OCI-LY7 (cell line): Measurements from ENCODE around the gene MKNK1. TPM values are rescaled to one million over a fixed set of nuclear protein-coding genes. Genes with fewer than 3 reads are reported as not detected.

ENCODE experiments used
- BruUV-seq: library from RNA; stranded (reverse); fragments of 400-500 nt; replicated peaks from 2 replicates; lab custom pipeline; 2021; lab: Mats Ljungman, UMichigan
- CTCF ChIA-PET: fragments of 300-600 bp; sonication (Branson Sonifier 250); formaldehyde crosslinking; loops from one replicate; lab custom pipeline; 2022; ENCODE audit warnings: antibody characterized with exemption; ENCODE audit not compliant: unreplicated experiment; lab: Charles Lee
- POLR2A ChIA-PET: fragments of 300-600 bp; sonication (Branson Sonifier 250); formaldehyde crosslinking; loops from one replicate; lab custom pipeline; 2022; ENCODE audit warnings: antibody characterized with exemption; lab: Charles Lee
- DNase-seq: peaks from one replicate; pipeline ENCODE4 v3.0.0-alpha.2; 2015; ENCODE audit warnings: low spot score
- H2AFZ ChIP-seq: fragments of 200-600 bp; sonication (generic), shearing (Covaris generic); 2 replicates; pipeline ENCODE4 v1.6.1; 2014; ENCODE audit warnings: mild to moderate bottlenecking, antibody characterized with exemption, low read length, moderate library complexity
- H3K27ac ChIP-seq: fragments of 200-600 bp; sonication (generic); 2 replicates; pipeline ENCODE4 v1.5.1; 2014; ENCODE audit warnings: mixed run types, low read depth, mild to moderate bottlenecking, moderate library complexity, low read length, inconsistent platforms; ENCODE audit not compliant: poor library complexity, severe bottlenecking
- H3K36me3 ChIP-seq: fragments of 200-600 bp; sonication (generic); 2 replicates; pipeline ENCODE4 v1.6.1; 2014; ENCODE audit warnings: mild to moderate bottlenecking, antibody characterized with exemption, low read length, moderate library complexity, mixed read lengths; ENCODE audit not compliant: insufficient read depth
- H3K4me1 ChIP-seq: fragments of 200-600 bp; sonication (generic); 2 replicates; pipeline ENCODE4 v1.5.1; 2014; ENCODE audit warnings: mild to moderate bottlenecking, low read length; ENCODE audit not compliant: insufficient read depth, poor library complexity, severe bottlenecking
- H3K4me2 ChIP-seq: fragments of 200-600 bp; sonication (generic); 2 replicates; pipeline ENCODE4 v1.6.1; 2014; ENCODE audit warnings: mild to moderate bottlenecking, low read length
- H3K4me3 ChIP-seq: fragments of 200-600 bp; sonication (generic); 2 replicates; pipeline ENCODE4 v1.5.1; 2014; ENCODE audit warnings: mild to moderate bottlenecking, low read depth, low read length; ENCODE audit not compliant: poor library complexity, severe bottlenecking
- H3K79me2 ChIP-seq: fragments of 200-600 bp; sonication (generic); 2 replicates; pipeline ENCODE4 v1.6.1; 2016; ENCODE audit warnings: low read depth, mild to moderate bottlenecking, low read length, moderate library complexity, mixed read lengths; ENCODE audit not compliant: insufficient read depth
- H3K9me2 ChIP-seq: fragments of 200-600 bp; sonication (generic); 2 replicates; pipeline ENCODE4 v1.6.1; 2016; ENCODE audit warnings: mild to moderate bottlenecking, low read length, mixed read lengths; ENCODE audit not compliant: insufficient read depth
- H3K9me3 ChIP-seq: fragments of 200-600 bp; sonication (generic); 2 replicates; pipeline ENCODE4 v1.6.1; 2014; ENCODE audit warnings: mild to moderate bottlenecking, mixed run types, low read length, mixed read lengths
- H4K20me1 ChIP-seq: fragments of 200-600 bp; sonication (generic); 2 replicates; pipeline ENCODE4 v1.6.1; 2014; ENCODE audit warnings: mild to moderate bottlenecking, antibody characterized with exemption, low read length, moderate library complexity, mixed read lengths; ENCODE audit not compliant: insufficient read depth
- CTCF ChIP-seq: fragments of 200-600 bp; sonication (generic); conservative IDR thresholded peaks from 2 replicates; pipeline ENCODE4 v1.5.1; 2014; ENCODE audit warnings: mild to moderate bottlenecking, antibody characterized with exemption, low read length, moderate library complexity, mixed read lengths
- EZH2phosphoT487 ChIP-seq: fragments of 200-600 bp; sonication (generic); IDR thresholded peaks from 2 replicates; pipeline ENCODE4 v1.6.1; 2018; ENCODE audit warnings: low read depth, borderline replicate concordance, mild to moderate bottlenecking, mixed run types, antibody characterized with exemption, low read length, moderate library complexity, mixed read lengths
- intact Hi-C: fragments of 100-400 bp; cut with micrococcal nuclease; formaldehyde crosslinking; loops from one replicate; pipeline ENCODE4 v1.10.0; 2022; ENCODE audit not compliant: unreplicated experiment
- total RNA-seq, 2 experiments: library from RNA; depleted of rRNA in 1 of 2; stranded (reverse); fragments of >200 nt in 1 of 2; shearing (Covaris generic) in 1 of 2; gene quantifications; 2 replicates each; pipeline ENCODE4 v1.2.3, GENCODE V29; 2014 to 2022

Gene MKNK1
- total RNA-seq, 2 experiments from 2014 or later: 11.5 to 24.0 TPM

- DNase-seq: no peak
- POLR2A ChIA-PET: interaction anchor here (1.5 kb wide), 1 partner anchor 8 kb away, joined by 3 read pairs; no protein-coding TSS in a partner anchor
- TF ChIP-seq EZH2phosphoT487 (no peak), CTCF (no peak)
- Histone ChIP-seq H3K36me3 (no peaks in the 10 kb centered on the region), H3K79me2 (no peaks in the 10 kb centered on the region), H2AFZ (no peak overlapping the region), H3K9me2 (no peaks in the 10 kb centered on the region), H4K20me1 (no peaks in the 10 kb centered on the region), H3K27ac (no peak overlapping the region), H3K4me1 (peaks cover 7% of the 10 kb centered on the region), H3K9me3 (no peaks in the 10 kb centered on the region), H3K4me3 (no peak overlapping the region), H3K4me2 (no peak overlapping the region)
- intact Hi-C loops: no loop called here
- CTCF ChIA-PET: no interaction called here
- BruUV-seq: no TSS peak
These were observed 4.8 kb downstream of the MKNK1 start for GRCh38 chr1:46599059-46599970.

- TF ChIP-seq CTCF (no peak), EZH2phosphoT487 (no peak)
- POLR2A ChIA-PET: interaction anchor here (0.7 to 1.1 kb wide), 2 partner anchors 8 to 58 kb away, joined by 4 to 7 read pairs; partner anchors contain the start of gene MKNK1
These were observed 7.2 kb downstream of the MKNK1 start for GRCh38 chr1:46596846-46597245.

GRCh38 chr1:46596036-46596435 is 8.0 kb downstream of the MKNK1 start:
- H2AFZ ChIP-seq: no peak overlapping the region
- no peak for TF ChIP-seq CTCF
- TF ChIP-seq EZH2phosphoT487: no peak
- H3K36me3 ChIP-seq: peaks cover 12% of the 10 kb centered on the region; the same call in 1 of the 2 replicates
- H3K9me3 ChIP-seq: no peaks in the 10 kb centered on the region
- no peak overlapping the region for H3K4me3 ChIP-seq
- no peak for DNase-seq
- no peaks in the 10 kb centered on the region for H3K4me1 ChIP-seq
- ChIA-PET CTCF (no interaction called here), POLR2A (interaction anchor here (0.5 to 1.1 kb wide), 3 partner anchors 9 to 18 kb away, joined by 4 to 7 read pairs (median 4); partner anchors contain the start of gene MKNK1)
- no peaks in the 10 kb centered on the region for H3K9me2 ChIP-seq
- H4K20me1 ChIP-seq: no peaks in the 10 kb centered on the region
- no peak overlapping the region for H3K27ac ChIP-seq
- H3K4me2 ChIP-seq: no peak overlapping the region
- no TSS peak for BruUV-seq
- H3K79me2 ChIP-seq: no peaks in the 10 kb centered on the region
- intact Hi-C loops: no loop called here

More at GRCh38 chr1:46596846-46597245, 7.2 kb downstream of the MKNK1 start:
- no peaks in the 10 kb centered on the region for H3K4me1 ChIP-seq
- H3K9me3 ChIP-seq: no peaks in the 10 kb centered on the region
- no peaks in the 10 kb centered on the region for H3K9me2 ChIP-seq
- CTCF ChIA-PET: no interaction called here
- no peaks in the 10 kb centered on the region for H4K20me1 ChIP-seq
- no peak overlapping the region for H3K4me3 ChIP-seq
- H3K79me2 ChIP-seq: no peaks in the 10 kb centered on the region
- no peak overlapping the region for H2AFZ ChIP-seq
- no peak overlapping the region for H3K27ac ChIP-seq
- DNase-seq: no peak
- no TSS peak for BruUV-seq
- peaks cover 12% of the 10 kb centered on the region; the same call in 1 of the 2 replicates for H3K36me3 ChIP-seq
- H3K4me2 ChIP-seq: no peak overlapping the region
- intact Hi-C loops: no loop called here
